HFFc6 (cell line): ENCODE results near the gene RASGRP4. TPM values are rescaled to one million over a fixed set of nuclear protein-coding genes. Genes with fewer than 3 reads are reported as not detected.

Experiments
- DNase-seq: peaks from one replicate; pipeline ENCODE4 v3.0.0-alpha.2; 2018
- H3K27ac Mint-ChIP-seq: 2 replicates; pipeline ENCODE4 v1.8.0; 2020; ENCODE audit warnings: mild to moderate bottlenecking, mixed read lengths
- H3K27me3 Mint-ChIP-seq: 2 replicates; pipeline ENCODE4 v1.8.0; 2021; ENCODE audit warnings: mild to moderate bottlenecking, moderate library complexity, mixed read lengths; ENCODE audit not compliant: insufficient read depth
- H3K36me3 Mint-ChIP-seq: 2 replicates; pipeline ENCODE4 v1.8.0; 2021; ENCODE audit warnings: low read depth, mixed read lengths
- H3K4me1 Mint-ChIP-seq: 2 replicates; pipeline ENCODE4 v1.8.0; 2020; ENCODE audit warnings: low read depth, mixed read lengths
- H3K4me3 Mint-ChIP-seq: 2 replicates; pipeline ENCODE4 v1.8.0; 2020; ENCODE audit warnings: mild to moderate bottlenecking, moderate library complexity, mixed read lengths
- H3K9me3 Mint-ChIP-seq: 2 replicates; pipeline ENCODE4 v1.8.0; 2020; ENCODE audit warnings: mild to moderate bottlenecking, mixed read lengths
- total RNA-seq, 6 experiments: library from RNA; stranded (reverse); fragmentation: NEBNext Ultra II Directional; extraction: Animal tissue kit (Norgen Biotek cat#: 25700); gene quantifications; 2 replicates in 1 of 6; 3 replicates in 5 of 6; pipeline ENCODE4 v1.2.3, GENCODE V29; 2021
- TF ChIP-seq, protein P1 (sequence below): fragments of 200-600 bp; sonication (generic); IDR thresholded peaks from 2 replicates; pipeline ENCODE4 v1.5.0; 2021; ENCODE audit warnings: antibody characterized with exemption, mild to moderate bottlenecking

RASGRP4 gene
- total RNA-seq, 6 experiments from 2014 or later, result not detected

DNA sequence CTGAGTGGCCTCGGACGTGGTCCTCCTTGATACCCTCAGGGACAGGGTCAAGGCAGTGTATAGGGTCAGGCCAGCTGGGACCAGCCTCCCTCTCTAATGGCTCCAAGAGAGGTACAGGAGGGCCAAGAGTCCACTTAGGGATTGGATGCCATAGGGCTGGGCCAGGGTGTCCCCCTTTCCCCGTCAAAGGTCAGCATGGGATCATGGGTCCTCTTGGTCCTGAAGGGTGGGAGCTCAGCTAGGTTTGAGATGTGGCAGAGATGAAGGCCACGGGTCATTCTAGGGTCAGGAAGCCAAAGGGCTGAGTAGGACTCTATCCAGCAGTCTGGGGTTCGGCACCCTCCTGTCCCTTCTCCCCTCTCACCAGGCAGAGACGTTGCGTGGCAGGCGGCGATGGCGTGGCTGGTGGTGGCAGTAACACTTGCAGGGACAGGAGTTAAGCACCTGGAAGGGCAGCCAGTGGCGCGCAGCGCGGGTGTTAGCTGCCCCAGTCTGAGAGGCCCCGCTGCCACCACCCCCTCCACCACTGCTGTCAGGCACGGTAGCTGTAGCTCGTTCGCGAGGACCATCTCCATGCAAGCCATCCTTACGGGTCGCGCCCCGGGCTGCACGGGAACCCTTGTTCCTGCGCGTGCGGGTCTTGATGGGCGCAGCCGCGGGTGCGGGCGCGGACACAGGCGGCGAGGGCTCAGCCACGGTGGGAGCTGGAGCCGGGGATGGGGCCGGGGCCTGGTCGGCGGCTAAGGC, 40.8 kb downstream of the RASGRP4 start:
- peaks cover 15% of the 10 kb centered on the region for H3K27me3 Mint-ChIP-seq
- no peak overlapping the region for H3K4me3 Mint-ChIP-seq
- no peaks in the 10 kb centered on the region for H3K9me3 Mint-ChIP-seq
- no peak overlapping the region for H3K27ac Mint-ChIP-seq
- no peak for DNase-seq
- H3K4me1 Mint-ChIP-seq, result peaks cover 17% of the 10 kb centered on the region
- peaks cover 28% of the 10 kb centered on the region for H3K36me3 Mint-ChIP-seq
- TF ChIP-seq, protein P1, sequence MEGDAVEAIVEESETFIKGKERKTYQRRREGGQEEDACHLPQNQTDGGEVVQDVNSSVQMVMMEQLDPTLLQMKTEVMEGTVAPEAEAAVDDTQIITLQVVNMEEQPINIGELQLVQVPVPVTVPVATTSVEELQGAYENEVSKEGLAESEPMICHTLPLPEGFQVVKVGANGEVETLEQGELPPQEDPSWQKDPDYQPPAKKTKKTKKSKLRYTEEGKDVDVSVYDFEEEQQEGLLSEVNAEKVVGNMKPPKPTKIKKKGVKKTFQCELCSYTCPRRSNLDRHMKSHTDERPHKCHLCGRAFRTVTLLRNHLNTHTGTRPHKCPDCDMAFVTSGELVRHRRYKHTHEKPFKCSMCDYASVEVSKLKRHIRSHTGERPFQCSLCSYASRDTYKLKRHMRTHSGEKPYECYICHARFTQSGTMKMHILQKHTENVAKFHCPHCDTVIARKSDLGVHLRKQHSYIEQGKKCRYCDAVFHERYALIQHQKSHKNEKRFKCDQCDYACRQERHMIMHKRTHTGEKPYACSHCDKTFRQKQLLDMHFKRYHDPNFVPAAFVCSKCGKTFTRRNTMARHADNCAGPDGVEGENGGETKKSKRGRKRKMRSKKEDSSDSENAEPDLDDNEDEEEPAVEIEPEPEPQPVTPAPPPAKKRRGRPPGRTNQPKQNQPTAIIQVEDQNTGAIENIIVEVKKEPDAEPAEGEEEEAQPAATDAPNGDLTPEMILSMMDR, result no peak

DNA sequence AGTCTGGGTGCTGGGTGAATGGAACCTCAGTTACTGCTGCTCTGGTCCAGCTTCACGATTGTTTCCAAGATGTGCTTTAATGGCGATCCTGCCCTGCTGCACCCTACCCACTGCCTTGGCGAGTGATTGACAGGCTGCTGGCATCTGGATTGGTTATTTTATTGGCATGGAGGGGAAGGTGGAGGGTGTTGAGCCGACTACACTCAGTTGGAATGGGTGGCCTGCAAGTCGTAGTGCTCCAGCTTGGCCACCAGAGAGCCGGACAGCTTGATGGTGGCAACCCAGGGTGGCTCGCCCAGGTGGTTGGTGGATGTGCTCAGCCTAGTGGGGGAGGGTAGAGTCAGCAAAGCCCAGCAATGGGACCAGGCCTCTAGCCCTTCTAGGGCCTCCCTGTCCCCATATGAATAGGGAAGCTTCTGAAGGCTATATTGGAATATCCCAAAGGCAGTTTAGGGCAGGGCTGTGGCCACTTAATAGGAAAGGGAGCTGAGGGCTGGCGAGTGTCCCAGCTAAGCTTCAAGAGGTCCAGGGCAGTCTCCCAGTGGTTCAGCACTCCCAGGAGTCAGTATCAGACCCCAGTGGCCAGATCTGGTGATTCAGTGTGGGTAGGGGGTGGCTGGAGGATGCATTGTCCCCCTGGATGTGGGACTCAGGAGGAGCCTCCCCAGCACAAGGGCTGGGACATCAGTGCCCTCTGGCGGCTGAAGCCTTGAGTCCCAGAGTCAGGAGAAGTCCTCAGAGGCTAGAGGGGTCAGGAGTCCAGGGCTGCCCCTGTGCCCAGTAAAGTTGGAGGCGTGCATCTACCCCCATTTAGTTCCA, 41.6 kb downstream of the RASGRP4 start:
- no peak for DNase-seq
- Mint-ChIP-seq H3K36me3 (peaks cover 28% of the 10 kb centered on the region), H3K4me3 (no peak overlapping the region), H3K9me3 (no peaks in the 10 kb centered on the region), H3K27ac (0 out of 2 replicates have a peak overlapping the region, but pooled peaks have one; percentile 24), H3K27me3 (peaks cover 17% of the 10 kb centered on the region), H3K4me1 (peaks cover 12% of the 10 kb centered on the region)
- TF ChIP-seq, protein P1, result peak; percentile 32; the same call in 1 of the 2 replicates

DNA sequence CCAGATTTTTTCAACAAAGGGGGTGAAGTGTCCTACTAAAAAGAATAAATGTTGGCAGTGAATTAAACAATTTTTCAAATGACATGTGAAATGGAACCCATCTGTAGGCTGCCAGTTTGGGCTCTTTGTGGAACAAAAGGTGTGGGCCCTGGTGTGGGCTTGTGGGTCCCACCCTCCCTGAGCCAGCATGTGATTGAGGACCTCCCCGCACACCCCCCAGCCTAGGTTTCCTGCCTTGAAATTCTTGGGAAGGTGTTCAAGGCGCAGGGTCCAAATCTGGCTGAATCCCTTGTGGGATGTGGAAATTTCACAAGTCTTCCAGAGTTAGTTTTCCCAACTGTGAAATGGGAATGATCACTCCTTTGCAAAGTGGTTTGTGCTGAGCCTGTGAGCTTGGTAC, 42.3 kb downstream of the RASGRP4 start:
- Mint-ChIP-seq H3K4me1 (peaks cover 17% of the 10 kb centered on the region), H3K9me3 (no peaks in the 10 kb centered on the region), H3K36me3 (peaks cover 29% of the 10 kb centered on the region), H3K27ac (no peak overlapping the region), H3K4me3 (no peak overlapping the region), H3K27me3 (peaks cover 16% of the 10 kb centered on the region)
- TF ChIP-seq, protein P1, result no peak
- DNase-seq, result no peak

DNA sequence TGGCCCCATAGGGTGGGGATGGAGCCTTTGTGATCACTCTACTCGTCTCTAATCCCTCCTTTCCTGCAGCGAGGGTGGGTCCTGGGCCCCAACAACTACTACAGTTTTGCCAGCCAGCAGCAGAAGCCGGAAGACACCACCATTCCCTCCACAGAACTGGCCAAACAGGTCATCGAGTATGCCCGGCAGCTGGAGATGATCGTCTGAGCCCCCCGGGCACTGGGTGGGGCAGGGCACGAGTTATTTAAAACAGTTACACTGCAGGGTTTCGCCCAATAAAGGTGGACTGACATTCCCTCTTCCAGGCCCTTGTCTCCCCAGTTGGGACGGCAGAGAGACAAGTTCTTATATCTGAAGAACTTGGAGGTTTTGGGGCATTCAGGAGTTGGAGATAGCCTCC, 42.8 kb downstream of the RASGRP4 start:
- Mint-ChIP-seq H3K27ac (no peak overlapping the region), H3K9me3 (no peaks in the 10 kb centered on the region), H3K4me1 (peaks cover 18% of the 10 kb centered on the region), H3K27me3 (peaks cover 18% of the 10 kb centered on the region), H3K4me3 (no peak overlapping the region), H3K36me3 (peaks cover 29% of the 10 kb centered on the region)
- TF ChIP-seq, protein P1, result no peak
- DNase-seq, result no peak

DNA sequence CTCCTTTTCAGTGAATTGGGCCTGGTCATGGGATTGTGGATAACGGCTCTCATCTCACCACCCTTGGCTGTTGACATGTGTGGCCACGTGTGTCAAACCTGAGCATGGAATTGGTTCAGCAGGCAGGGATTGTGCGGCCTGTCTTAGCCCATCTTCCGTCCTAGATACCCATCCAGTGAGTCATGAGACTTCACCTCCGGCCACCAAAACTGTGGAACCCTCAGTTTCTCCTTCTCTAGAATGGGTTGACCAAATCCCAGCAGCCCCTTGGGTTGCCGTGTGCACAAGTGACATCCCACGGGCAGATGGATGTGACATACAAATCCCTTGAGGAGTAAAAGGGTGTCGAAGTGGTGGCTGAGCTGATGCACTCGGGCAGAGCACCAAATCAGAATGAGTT, 44.9 kb downstream of the RASGRP4 start:
- Mint-ChIP-seq H3K4me3 (no peak overlapping the region), H3K36me3 (peaks cover 32% of the 10 kb centered on the region), H3K27ac (no peak overlapping the region), H3K4me1 (peaks cover 20% of the 10 kb centered on the region), H3K9me3 (no peaks in the 10 kb centered on the region), H3K27me3 (peaks cover 10% of the 10 kb centered on the region)
- TF ChIP-seq, protein P1, result no peak
- no peak for DNase-seq
